GM06990 (cell line): ENCODE measurements around the gene CYP4F22.

Experiments used
- DNase-seq: peaks from one replicate; pipeline ENCODE4 v3.0.0-alpha.2; 2011; ENCODE audit not compliant: insufficient read length; ENCODE audit errors: extremely low read depth
- H3K27me3 ChIP-seq: replicated peaks from 2 replicates; pipeline ENCODE4 v1.6.0; 2011; ENCODE audit warnings: low read length; ENCODE audit not compliant: control insufficient read depth, insufficient read depth
- H3K36me3 ChIP-seq: 2 replicates; pipeline ENCODE4 v1.5.1; 2011; ENCODE audit warnings: low read length; ENCODE audit not compliant: control insufficient read depth, insufficient read depth
- H3K4me3 ChIP-seq: replicated peaks from 2 replicates; pipeline ENCODE4 v1.5.1; 2011; ENCODE audit warnings: low read depth, mild to moderate bottlenecking, control low read depth, low read length
- TF ChIP-seq, protein P1 (sequence below): IDR thresholded peaks from 2 replicates; pipeline ENCODE4 v1.5.1; 2011; ENCODE audit warnings: low read length, control low read depth, mild to moderate bottlenecking, inconsistent platforms; ENCODE audit not compliant: insufficient read depth, poor library complexity, severe bottlenecking

CYP4F22 gene

DNA sequence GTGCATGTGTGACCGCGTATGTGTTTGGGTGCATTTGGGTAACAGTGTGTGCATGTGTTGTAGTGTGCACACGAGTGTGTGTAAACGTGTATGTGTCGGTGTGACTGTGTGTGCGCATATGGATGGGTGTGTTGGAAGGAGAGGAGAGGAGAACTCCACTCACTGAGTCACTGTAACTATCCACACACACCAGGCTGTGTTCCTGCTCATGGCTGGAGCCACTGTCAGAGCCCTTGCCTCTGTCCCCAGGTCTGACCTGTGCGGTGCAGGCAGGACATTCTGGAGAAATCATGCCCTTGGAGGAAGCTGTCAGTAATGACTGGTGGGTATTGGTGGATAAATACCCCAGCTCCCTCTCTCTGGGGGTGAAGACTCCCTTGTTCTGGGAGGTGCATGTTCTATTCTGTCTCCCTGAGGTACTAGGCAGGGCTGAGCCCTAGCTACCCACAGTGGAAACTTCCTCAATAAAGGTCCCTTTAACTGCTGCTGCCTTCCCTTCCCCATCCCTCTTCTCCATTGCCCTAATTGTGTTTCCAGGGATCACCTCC is 48.4 kb downstream of the CYP4F22 start:
- H3K4me3 ChIP-seq = no peak overlapping the region
- TF ChIP-seq, protein P1, sequence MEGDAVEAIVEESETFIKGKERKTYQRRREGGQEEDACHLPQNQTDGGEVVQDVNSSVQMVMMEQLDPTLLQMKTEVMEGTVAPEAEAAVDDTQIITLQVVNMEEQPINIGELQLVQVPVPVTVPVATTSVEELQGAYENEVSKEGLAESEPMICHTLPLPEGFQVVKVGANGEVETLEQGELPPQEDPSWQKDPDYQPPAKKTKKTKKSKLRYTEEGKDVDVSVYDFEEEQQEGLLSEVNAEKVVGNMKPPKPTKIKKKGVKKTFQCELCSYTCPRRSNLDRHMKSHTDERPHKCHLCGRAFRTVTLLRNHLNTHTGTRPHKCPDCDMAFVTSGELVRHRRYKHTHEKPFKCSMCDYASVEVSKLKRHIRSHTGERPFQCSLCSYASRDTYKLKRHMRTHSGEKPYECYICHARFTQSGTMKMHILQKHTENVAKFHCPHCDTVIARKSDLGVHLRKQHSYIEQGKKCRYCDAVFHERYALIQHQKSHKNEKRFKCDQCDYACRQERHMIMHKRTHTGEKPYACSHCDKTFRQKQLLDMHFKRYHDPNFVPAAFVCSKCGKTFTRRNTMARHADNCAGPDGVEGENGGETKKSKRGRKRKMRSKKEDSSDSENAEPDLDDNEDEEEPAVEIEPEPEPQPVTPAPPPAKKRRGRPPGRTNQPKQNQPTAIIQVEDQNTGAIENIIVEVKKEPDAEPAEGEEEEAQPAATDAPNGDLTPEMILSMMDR = no peak
- no peak for DNase-seq
- H3K36me3 ChIP-seq = no peaks in the 10 kb centered on the region
- H3K27me3 ChIP-seq = no peaks in the 10 kb centered on the region

DNA sequence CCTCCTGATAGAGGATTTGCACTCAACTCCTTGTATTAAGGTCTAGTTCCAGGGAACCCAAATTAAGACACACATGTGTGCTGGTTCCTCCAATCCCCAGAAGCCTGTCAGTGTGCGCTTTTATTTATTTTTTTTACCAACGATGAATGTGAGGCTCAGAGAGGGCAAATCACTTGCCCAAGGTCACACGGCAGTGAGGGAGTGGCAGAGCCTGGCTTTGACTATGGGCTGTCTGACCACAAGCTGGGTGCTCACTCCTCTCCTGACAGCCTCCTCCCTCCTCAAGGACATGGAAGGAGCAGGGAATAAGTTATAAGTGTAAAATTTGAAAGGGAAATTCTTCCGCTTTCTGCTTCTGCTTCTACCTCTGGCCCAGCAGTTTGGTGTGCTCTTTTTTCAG is 48.9 kb downstream of the CYP4F22 start:
- Histone ChIP-seq H3K36me3 (no peaks in the 10 kb centered on the region), H3K27me3 (no peaks in the 10 kb centered on the region), H3K4me3 (no peak overlapping the region)
- TF ChIP-seq, protein P1 = no peak
- no peak for DNase-seq

DNA sequence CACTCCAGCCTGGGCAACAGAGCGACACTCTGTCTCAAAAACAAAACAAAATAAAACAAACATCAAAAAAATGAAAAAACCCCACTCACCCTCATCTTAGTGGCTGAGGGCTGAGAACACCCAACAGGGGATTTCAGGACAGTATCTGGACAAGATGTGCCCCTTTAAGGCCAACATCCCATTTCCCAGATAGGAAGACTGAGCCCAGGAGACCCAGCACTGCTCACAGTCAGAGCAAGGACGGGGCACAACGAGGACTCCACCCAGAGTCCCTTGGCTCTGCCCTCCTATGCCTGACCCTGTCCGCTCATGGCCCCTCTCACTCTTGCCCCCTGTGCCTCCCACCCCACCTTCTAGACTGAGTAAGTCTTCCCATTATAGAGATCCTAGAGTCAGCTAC is 53.8 kb downstream of the CYP4F22 start:
- Histone ChIP-seq H3K27me3 (no peaks in the 10 kb centered on the region; the same call in 1 of the 2 replicates), H3K36me3 (no peaks in the 10 kb centered on the region), H3K4me3 (no peak overlapping the region)
- DNase-seq = no peak
- TF ChIP-seq, protein P1 = no peak

DNA sequence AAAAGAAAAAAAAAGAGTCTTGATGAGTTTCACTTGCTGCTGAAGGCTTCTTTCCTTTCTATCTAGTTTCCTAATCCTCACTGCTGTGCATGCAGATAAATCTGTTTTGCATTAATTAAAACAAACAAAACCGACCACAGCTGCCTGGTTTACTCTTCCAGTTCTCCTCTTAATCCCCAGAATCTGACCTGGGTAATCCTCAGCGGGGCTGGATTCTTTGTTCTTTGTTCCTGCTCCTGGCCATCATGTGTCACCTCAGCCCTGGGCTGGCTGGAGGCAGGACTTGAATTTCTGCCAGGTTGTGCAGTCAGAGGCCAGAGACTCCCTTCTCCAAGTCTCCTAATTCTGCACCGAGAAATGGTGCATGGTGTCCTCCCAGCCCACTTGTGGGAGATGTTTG is 54.5 kb downstream of the CYP4F22 start:
- no peaks in the 10 kb centered on the region for H3K36me3 ChIP-seq
- no peak for DNase-seq
- TF ChIP-seq, protein P1 = no peak
- no peaks in the 10 kb centered on the region; the same call in 1 of the 2 replicates for H3K27me3 ChIP-seq
- no peak overlapping the region for H3K4me3 ChIP-seq

DNA sequence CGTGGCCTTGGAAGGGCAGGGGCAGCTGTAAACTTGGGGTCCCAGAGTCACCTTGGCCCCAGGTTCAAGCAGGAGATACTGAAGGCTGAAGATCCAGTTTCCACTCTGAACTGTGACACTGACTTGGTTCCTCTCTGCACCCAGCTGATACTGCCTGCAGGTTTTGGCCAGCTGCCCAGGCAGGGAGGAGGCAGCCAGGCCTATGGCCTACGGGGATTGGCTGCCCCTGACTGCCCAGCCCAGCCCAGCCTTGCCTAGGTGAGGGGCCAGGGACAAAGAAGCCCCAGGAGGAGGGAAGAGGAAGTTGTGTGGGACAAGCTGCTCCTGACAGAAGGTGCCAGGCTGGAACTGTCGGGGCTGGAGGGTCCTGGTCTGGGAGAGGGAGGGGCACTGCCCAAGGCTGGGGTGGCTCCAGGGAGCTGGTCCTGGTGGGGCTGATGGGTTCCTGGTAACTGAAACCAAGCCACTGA is 55.0 kb downstream of the CYP4F22 start:
- Histone ChIP-seq H3K27me3 (no peaks in the 10 kb centered on the region; the same call in 1 of the 2 replicates), H3K36me3 (no peaks in the 10 kb centered on the region), H3K4me3 (no peak overlapping the region)
- no peak for DNase-seq
- TF ChIP-seq, protein P1 = no peak

GRCh38 chr19:15563931-15564330 is 55.6 kb downstream of the CYP4F22 start:
- no peaks in the 10 kb centered on the region; the same call in 1 of the 2 replicates for H3K27me3 ChIP-seq
- TF ChIP-seq, protein P1 = no peak
- no peak for DNase-seq
- no peaks in the 10 kb centered on the region for H3K36me3 ChIP-seq
- H3K4me3 ChIP-seq = no peak overlapping the region
